Spleen (tissue), 7 donors: ENCODE data around the gene FMNL1.

ENCODE experiments used
- CTCF ChIP-seq, 11 experiments: fragments of 200-600 bp in 7 of 11; fragments of 450-650 bp in 4 of 11; sonication (generic) in 4 of 11; IDR thresholded peaks in 8 of 11; conservative IDR thresholded peaks in 3 of 11; 1 replicate in 7 of 11; 2 replicates in 4 of 11; pipeline versions ENCODE4 v1.4.0 to v1.8.0; 2016 to 2021; ENCODE audit warnings: antibody characterized with exemption in 11 of 11, inconsistent platforms in 4 of 11, mild to moderate bottlenecking in 1 of 11
- POLR2AphosphoS5 ChIP-seq, 3 donors: sonication (generic); formaldehyde crosslinking; IDR thresholded peaks; one replicate each; pipeline ENCODE4 v1.5.1; 2017; ENCODE audit warnings: antibody characterized with exemption in 3 of 3
- donor health status: DM: no; HTN: no; CAD: no; lungs with moderate emphysema.
- donor health status: DM: no; HTN: no; CAD: no.
- donor health status: DM: no; HTN: no; CAD: no.

DNA sequence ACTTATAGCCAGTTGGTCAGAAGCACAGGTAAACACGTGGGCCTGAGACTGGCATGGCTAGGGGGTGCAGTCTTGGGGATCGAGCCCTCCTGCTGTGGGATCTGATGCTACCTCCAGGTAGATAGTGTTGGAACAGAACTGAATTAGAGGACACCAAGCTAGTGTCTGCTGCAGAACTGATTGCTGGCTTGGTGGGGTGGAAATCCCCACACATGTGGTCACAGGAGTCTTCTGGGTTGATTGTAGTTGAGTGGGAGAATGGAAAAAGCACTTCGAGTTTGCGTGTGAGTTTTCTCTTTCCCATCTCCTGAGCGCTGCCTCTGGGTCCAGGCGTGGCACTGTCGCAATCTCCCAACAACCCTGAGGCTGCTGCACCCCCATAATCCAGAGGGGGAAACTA lies 48.2 kb downstream of the FMNL1 start:
- TF ChIP-seq POLR2AphosphoS5 (IDR thresholded peaks at IDR 0.05): no peak
- TF ChIP-seq CTCF (IDR thresholded peaks at IDR 0.05 in 8 of 11, conservative IDR thresholded peaks at IDR 0.05 in 3 of 11): no peak
